NT2/D1 (cell line): ENCODE measurements around the gene TMEM252.

Experiments
- DNase-seq: peaks from one replicate; pipeline ENCODE4 v3.0.0-alpha.2; 2011; ENCODE audit warnings: low read depth, low spot score
- H3K27me3 ChIP-seq: 2 replicates; pipeline ENCODE4 v1.6.0; 2011; ENCODE audit warnings: mild to moderate bottlenecking; ENCODE audit not compliant: insufficient read length, insufficient read depth
- H3K36me3 ChIP-seq: 2 replicates; pipeline ENCODE4 v1.6.1; 2011; ENCODE audit warnings: mild to moderate bottlenecking, low read length, mixed read lengths; ENCODE audit not compliant: insufficient read depth, insufficient read length
- H3K4me1 ChIP-seq: 2 replicates; pipeline ENCODE4 v1.5.1; 2011; ENCODE audit not compliant: insufficient read depth, insufficient read length
- H3K4me3 ChIP-seq: 2 replicates; pipeline ENCODE4 v1.5.1; 2011; ENCODE audit warnings: low read depth; ENCODE audit not compliant: insufficient read length
- H3K9ac ChIP-seq: 2 replicates; pipeline ENCODE4 v1.6.0; 2011; ENCODE audit warnings: low read depth; ENCODE audit not compliant: insufficient read length
- H3K9me3 ChIP-seq: 2 replicates; pipeline ENCODE4 v1.5.1; 2011; ENCODE audit warnings: mild to moderate bottlenecking, low read length; ENCODE audit not compliant: insufficient read depth
- SUZ12 ChIP-seq: IDR thresholded peaks from 2 replicates; pipeline ENCODE4 v1.6.1; 2011; ENCODE audit not compliant: insufficient read length, insufficient read depth; ENCODE audit errors: extremely low read depth
- YY1 ChIP-seq: IDR thresholded peaks from 2 replicates; pipeline ENCODE4 v1.6.1; 2011; ENCODE audit not compliant: insufficient read length, insufficient read depth
- ZNF274 ChIP-seq: IDR thresholded peaks from 2 replicates; pipeline ENCODE4 v1.6.1; 2011; ENCODE audit warnings: mild to moderate bottlenecking, low read depth, low read length

Gene TMEM252

GRCh38 chr9:68552700-68553476 is 12.2 kb upstream of the TMEM252 start:
- Histone ChIP-seq H3K4me3 (no peak overlapping the region), H3K9ac (no peak overlapping the region), H3K36me3 (no peaks in the 10 kb centered on the region), H3K9me3 (no peaks in the 10 kb centered on the region), H3K27me3 (peaks cover 3% of the 10 kb centered on the region), H3K4me1 (peaks cover 2% of the 10 kb centered on the region)
- no peak for DNase-seq
- TF ChIP-seq SUZ12 (no peak), YY1 (no peak), ZNF274 (no peak)

DNA sequence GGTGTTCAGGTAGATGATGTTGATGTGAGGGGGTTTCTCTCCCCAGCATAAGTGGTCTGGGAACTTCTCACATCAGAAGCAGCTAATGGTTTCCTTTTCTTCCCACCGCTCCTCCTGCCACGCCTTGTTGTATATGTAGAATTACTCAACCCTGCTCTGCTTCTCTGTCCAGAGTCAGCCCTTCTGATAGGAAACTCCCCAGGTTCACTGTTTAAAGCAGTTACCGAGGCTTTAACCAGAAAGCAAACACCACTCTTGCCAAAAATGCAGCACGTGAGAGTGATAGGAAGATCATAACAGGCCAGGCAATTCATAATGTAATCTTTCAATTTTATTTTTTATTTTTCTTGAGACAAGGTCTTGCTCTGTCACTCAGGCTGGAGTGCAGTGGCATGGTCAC is 10.5 kb upstream of the TMEM252 start:
- Histone ChIP-seq H3K9ac (no peak overlapping the region), H3K9me3 (no peaks in the 10 kb centered on the region), H3K27me3 (no peaks in the 10 kb centered on the region), H3K4me1 (peaks cover 2% of the 10 kb centered on the region), H3K4me3 (no peak overlapping the region), H3K36me3 (no peaks in the 10 kb centered on the region)
- no peak for TF ChIP-seq SUZ12
- no peak for TF ChIP-seq YY1
- no peak for TF ChIP-seq ZNF274
- DNase-seq = no peak

DNA sequence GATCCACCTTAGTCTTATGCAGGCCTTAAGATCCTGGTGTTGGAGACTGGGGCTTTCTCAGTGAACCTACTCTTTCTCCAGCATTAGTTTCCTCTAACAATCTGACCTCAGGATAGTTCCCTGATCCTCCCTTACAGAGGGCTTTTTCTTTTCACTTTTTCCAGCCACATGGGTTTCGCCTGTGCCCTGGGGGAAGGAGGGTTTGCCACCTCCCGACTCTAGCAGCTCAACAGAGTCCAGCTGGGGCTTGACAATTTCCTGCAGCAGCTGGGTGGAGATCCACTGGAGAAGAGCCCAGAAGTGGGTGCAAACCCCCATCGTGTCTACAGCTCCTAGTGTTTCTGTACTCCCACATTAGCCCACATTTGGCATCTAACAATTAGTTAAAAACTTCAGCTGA is 7.6 kb upstream of the TMEM252 start:
- no peak for TF ChIP-seq ZNF274
- no peak for TF ChIP-seq SUZ12
- TF ChIP-seq YY1 = no peak
- H3K36me3 ChIP-seq = no peaks in the 10 kb centered on the region
- H3K9ac ChIP-seq = no peak overlapping the region
- no peak for DNase-seq
- H3K4me3 ChIP-seq = no peak overlapping the region
- H3K9me3 ChIP-seq = no peaks in the 10 kb centered on the region
- peaks cover 2% of the 10 kb centered on the region for H3K4me1 ChIP-seq
- H3K27me3 ChIP-seq = no peaks in the 10 kb centered on the region

- H3K9ac ChIP-seq = no peak overlapping the region
- H3K4me3 ChIP-seq = no peak overlapping the region
- TF ChIP-seq ZNF274 (no peak), SUZ12 (no peak), YY1 (no peak)
- H3K4me1 ChIP-seq = peaks cover 2% of the 10 kb centered on the region
- H3K36me3 ChIP-seq = no peaks in the 10 kb centered on the region
- H3K9me3 ChIP-seq = no peaks in the 10 kb centered on the region
- H3K27me3 ChIP-seq = peaks cover under 1% of the 10 kb centered on the region
- no peak for DNase-seq
These were observed 6.7 kb upstream of the TMEM252 start for GRCh38 chr9:68547417-68547816.

- Histone ChIP-seq H3K4me1 (peaks cover 2% of the 10 kb centered on the region), H3K9ac (no peak overlapping the region), H3K36me3 (no peaks in the 10 kb centered on the region), H3K4me3 (no peak overlapping the region), H3K27me3 (peaks cover 3% of the 10 kb centered on the region), H3K9me3 (no peaks in the 10 kb centered on the region)
- TF ChIP-seq YY1 (no peak), SUZ12 (no peak), ZNF274 (no peak)
- no peak for DNase-seq
These were observed 6.1 kb upstream of the TMEM252 start for GRCh38 chr9:68546596-68547390.

DNA sequence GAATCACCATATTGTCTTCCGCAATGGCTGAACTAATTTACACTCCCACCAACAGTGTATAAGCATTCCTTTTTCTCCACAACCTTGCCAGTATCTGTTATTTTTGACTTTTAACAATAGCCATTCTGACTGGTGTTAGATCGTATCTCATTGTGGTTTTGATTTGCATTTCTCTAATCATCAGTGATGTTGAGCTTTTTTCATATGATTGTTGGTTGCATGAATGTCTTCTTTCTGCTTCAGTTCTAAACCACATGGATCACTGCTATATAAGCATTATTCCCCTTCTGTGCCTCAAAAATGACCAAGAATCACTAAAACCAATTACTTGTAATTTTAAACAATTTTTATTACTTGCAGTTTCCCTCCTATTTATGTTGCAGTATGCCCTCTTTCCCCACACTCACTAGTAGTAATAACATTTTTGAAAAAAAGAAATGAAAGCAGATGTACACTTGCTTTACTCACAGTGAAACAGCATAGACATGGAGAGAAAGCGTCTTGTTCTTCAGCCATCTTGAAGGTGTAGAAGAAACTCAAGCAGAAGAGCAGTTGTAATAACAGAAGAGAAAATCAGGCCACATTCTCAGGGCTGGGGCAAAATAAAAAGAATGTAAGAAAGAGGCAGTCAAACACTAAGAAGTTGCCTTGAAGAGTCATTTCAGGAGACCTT is 4.5 kb upstream of the TMEM252 start:
- Histone ChIP-seq H3K4me1 (peaks cover 2% of the 10 kb centered on the region), H3K4me3 (no peak overlapping the region), H3K9ac (no peak overlapping the region), H3K36me3 (no peaks in the 10 kb centered on the region), H3K27me3 (peaks cover 3% of the 10 kb centered on the region), H3K9me3 (no peaks in the 10 kb centered on the region)
- TF ChIP-seq SUZ12 = no peak
- TF ChIP-seq ZNF274 = no peak
- no peak for TF ChIP-seq YY1
- DNase-seq = no peak

- H3K4me3 ChIP-seq = no peak overlapping the region
- no peaks in the 10 kb centered on the region for H3K4me1 ChIP-seq
- no peak overlapping the region for H3K9ac ChIP-seq
- H3K27me3 ChIP-seq = peaks cover 3% of the 10 kb centered on the region
- H3K9me3 ChIP-seq = no peaks in the 10 kb centered on the region
- no peak for DNase-seq
- no peaks in the 10 kb centered on the region for H3K36me3 ChIP-seq
- TF ChIP-seq YY1 (no peak), ZNF274 (no peak), SUZ12 (no peak)
These were observed 885 bp upstream of the TMEM252 start for GRCh38 chr9:68541568-68541967.
